GM15510 (cell line): ENCODE measurements around the gene LRP1-AS.
A peak's percentile ranks its signal among the peaks of the same experiment; 100 is the strongest.

Experiments used
- POLR2A ChIP-seq: IDR thresholded peaks from 3 replicates; pipeline ENCODE4 v1.6.1; 2011; ENCODE audit warnings: borderline replicate concordance; ENCODE audit not compliant: insufficient read length; ENCODE audit errors: extremely low read depth

LRP1-AS gene

GRCh38 chr12:57127726-57128518 lies 19.5 kb downstream of the LRP1-AS start, which contains the start of gene LRP1:
Gene LRP1 (plus strand): TSS chr12:57128483. CDS start chr12:57128965, 482 bp downstream.
- TF ChIP-seq POLR2A, result peak; percentile 19

DNA sequence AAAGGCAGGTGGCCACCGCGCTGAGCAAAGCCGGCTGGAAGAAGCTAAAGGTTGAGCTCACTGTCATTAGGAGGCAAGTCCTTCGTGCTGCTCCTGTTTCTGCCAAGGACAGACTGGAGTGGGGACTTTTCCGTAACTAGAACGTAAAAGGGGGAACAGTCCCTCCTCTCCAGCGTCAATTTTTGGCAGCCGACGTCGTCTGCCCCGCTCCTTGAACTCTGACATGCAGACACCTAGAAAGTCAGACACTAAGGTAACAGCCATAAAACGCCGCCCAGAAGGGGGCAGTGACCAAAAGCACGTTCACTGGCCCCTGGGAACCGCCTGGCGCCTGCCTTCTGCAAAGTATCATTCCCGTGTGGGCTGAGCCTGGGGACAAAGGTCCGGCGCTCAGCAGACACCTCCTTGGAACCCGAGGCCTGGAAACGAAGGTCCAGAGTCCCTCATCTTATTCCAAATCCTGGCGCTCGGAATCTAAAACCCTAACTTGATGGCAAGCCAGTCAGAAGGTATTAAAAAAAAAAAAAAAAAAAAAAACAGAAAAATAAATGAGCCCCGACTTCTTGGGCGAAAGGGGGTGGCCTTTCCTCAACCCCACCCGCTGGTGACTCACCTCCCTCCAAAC lies 20.2 kb downstream of the LRP1-AS start:
- TF ChIP-seq POLR2A, result no peak

DNA sequence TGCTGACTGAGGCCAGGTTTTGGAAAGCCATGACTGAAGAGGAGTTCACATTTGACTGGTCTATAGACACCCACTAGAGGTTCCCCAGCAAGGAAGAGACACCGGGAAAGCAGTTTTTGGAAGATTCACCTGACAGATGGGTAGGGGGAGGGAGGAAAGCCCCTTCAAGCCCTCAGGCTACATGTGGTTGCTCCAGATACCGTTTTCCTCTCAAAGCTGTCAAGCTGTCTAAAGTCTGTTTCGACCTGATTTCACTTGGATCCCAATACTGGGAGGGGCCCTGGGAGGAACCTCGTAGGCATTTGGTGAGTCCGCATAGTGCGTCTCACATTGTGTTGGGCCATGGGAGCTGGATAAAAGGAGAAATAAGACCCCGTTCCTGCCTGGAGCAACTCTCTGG lies 20.9 kb downstream of the LRP1-AS start:
- no peak for TF ChIP-seq POLR2A

- no peak for TF ChIP-seq POLR2A
Measured at GRCh38 chr12:57126061-57126460, 21.4 kb downstream of the LRP1-AS start.

DNA sequence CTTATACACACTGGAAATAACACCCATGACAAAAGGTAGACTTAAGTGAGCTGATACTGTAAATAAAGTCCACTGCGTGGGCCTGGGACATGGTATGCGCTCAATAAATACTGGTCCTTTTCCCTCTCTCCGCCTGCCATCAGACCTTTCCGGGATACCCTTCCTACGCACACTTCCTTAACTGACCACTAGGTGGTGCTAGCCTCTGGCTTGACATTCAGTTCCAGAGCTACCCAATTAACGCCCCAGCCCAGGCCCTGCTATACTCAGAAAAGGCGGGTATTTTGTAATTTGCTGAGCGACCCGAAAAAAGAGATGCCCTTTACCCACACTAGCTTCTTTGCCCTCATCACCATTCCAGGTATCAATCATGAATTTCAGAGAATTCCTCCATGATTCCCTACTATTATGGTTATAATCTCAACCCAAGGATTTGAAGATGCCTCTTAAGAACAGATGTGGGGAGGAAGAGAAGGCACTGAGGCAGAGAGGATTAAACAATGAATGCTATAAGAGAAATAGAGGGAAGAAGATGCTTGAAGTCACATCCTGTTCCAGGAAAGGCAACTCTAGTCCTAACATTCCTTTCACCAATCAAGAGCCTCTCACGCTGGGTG lies 23.1 kb downstream of the LRP1-AS start:
- no peak for TF ChIP-seq POLR2A

GRCh38 chr12:57123813-57124212 lies 23.6 kb downstream of the LRP1-AS start:
- TF ChIP-seq POLR2A, result no peak

GRCh38 chr12:57119294-57120085 lies 27.9 kb downstream of the LRP1-AS start:
- TF ChIP-seq POLR2A, result no peak

- TF ChIP-seq POLR2A, result no peak
Measured at GRCh38 chr12:57118711-57119271, 28.6 kb downstream of the LRP1-AS start.

DNA sequence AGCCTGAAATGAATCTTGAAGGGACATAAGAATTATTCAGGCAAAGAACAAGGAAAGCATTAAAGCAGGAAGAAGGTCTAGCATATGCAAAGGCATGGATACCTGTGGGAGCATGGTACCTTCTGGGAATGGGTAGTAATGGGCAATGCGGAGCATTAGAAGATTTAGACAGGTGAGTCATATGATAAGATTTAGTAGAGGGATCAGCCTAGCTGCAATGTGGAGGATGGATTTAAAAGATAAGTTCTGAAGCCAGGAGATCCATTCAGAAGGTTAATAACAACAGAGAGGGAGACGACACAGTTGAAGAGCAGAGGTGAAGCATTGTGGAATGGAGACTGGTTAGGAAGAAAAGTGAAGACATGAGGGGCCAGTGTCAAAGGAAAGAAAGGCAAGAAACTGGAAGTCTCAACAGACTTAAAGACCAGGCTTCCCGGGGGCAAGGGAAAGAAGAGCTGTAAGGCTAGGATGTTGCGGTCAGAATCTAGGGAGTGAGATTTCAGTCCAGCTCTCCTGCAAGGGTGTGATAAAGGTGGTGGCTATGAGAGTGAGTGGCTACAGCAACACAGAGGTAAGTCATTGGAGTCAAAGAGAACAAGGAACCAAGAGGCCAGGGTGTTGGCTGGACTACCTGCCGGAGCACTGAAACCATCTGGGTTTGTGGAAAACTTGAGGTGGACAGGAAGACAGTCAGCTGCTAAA lies 30.7 kb downstream of the LRP1-AS start:
- TF ChIP-seq POLR2A, result no peak

- no peak for TF ChIP-seq POLR2A
Measured at GRCh38 chr12:57112492-57113294, 34.7 kb downstream of the LRP1-AS start.

DNA sequence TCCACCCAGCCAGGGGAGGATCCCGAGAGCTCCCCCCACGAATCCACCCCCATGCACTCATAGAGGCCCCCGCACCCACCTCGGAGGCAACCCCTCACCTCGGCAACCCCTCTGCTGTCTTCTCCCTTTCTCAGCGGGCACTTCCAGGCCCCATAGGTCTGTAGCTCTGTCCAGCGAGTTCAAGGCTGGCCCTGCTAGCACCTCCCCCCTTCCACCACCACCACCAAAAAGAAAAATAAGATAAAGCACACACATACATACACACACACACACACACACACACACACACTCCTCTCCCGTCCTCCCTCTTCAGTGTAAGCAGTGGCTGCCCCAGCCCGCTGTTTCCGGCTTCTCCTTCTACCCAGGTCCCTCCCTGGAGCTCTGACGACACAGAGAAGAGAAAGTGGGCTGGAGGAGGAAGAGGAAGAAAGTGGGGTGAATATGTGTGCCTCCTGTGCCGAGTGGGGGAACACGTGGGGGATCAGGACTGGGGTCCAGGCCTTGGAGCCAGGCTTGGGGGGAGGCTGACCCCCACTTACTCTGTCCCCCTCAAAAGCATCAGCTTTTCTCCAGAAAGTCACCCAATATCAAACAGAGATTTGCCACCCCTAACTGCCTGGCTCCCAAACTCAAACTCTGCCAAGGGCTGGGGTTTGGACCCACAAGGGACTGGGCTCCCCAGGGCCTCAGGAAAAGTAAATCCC lies 36.2 kb downstream of the LRP1-AS start, which contains the start of gene STAT6:
Gene STAT6 (minus strand): TSS at position 332 of the 704 bp plus-strand sequence. CDS start 3,084 bp downstream, outside the sequence.
- TF ChIP-seq POLR2A, result peak; percentile 66
